Hematopoietic multipotent progenitor cell treated with erythropoietin and hydrocortisone succinate and interleukin-3 and kit ligand, for 15 days (in vitro differentiated cells): ENCODE data around the gene HERPUD1.
"Not testable (repeated sequence)": the region's sequence is repeated elsewhere in the genome, so short reads cannot be mapped to it uniquely, and the experiment has no call there.

Experiments used
- DNase-seq: peaks from one replicate; pipeline ENCODE4 v3.0.0-alpha.2; 2015; ENCODE audit warnings: low spot score

Gene HERPUD1

DNA sequence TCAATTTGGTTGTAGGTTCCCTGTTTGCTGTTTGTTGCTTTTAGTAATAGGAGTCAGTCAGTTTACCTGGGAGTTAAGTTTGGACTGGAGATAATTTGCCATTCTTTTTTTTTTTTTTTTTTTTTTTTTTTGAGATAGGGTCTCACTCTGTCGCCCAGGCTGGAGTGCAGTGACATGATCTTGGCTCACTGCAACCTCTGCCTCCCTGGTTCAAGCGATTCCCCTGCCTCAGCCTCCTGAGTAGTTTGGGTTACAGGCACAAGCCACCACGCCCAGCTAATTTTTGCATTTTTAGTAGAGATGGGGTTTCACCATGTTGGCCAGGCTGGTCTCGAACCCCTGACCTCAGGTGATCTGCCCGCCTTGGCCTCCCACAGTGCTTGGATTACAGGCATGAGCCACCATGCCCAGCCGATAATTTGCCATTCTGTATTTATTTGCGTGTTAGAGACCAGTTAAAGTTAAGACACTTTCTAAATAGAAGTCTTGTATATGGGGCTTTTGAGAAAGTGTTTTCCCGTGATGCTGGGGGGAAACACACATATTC is 2.7 kb downstream of the HERPUD1 start:
- DNase-seq = not testable (repeated sequence)

- DNase-seq = no peak
Measured at GRCh38 chr16:56935201-56935600, 3.3 kb downstream of the HERPUD1 start.

- no peak for DNase-seq
Measured at GRCh38 chr16:56936491-56936890, 4.5 kb downstream of the HERPUD1 start.

DNA sequence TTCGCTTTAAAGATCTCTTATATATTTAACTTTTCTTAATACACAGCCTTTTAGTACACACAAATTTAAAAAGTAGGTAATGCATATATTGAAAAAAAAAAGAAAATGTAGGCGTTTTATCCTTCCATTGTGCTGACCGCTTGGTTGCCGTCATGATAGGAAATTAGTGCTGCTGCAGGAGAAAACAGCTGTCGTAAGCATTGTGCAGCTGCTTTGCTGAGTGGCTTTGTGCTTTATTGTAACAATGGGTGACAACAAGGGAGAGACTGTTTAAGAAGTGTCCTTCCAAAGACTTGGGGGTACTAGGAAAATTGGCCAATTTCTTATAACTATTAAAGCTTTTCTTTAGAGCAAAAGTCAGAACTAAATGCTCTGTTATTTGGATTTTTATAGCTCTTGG is 5.0 kb downstream of the HERPUD1 start:
- no peak for DNase-seq

GRCh38 chr16:56938664-56939513 is 6.9 kb downstream of the HERPUD1 start:
- no peak for DNase-seq

DNA sequence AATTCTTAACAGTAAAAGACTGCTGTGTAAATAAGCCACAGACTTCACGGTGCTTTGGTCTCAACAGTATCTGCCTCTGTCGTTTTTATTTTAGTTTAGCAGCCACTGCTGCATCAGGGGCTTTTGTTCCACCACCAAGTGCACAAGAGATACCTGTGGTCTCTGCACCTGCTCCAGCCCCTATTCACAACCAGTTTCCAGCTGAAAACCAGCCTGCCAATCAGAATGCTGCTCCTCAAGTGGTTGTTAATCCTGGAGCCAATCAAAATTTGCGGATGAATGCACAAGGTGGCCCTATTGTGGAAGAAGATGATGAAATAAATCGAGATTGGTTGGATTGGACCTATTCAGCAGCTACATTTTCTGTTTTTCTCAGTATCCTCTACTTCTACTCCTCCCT is 7.9 kb downstream of the HERPUD1 start:
- DNase-seq = no peak

DNA sequence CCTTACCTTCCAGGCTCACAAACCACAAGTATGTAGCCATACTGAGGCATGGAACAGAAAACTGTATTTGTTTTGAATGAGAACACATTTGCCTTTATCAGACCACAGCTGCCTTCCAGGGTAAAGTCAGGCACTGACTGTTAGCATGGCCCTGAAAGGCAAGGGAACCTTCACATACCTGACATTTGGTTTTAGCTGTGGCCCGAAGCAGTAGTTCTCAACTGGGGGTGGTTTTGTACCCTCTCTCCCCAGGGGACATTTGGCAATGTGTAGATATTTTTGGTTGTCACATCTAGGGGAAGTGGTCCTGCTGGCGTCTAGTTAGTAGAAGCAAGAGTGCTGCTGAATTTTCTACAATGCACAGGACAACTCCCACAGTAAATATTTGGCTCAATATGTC is 9.2 kb downstream of the HERPUD1 start:
- DNase-seq = no peak

GRCh38 chr16:56941856-56942331 is 10.0 kb downstream of the HERPUD1 start:
- DNase-seq = no peak

GRCh38 chr16:56943761-56944375 is 11.9 kb downstream of the HERPUD1 start:
- no peak for DNase-seq

DNA sequence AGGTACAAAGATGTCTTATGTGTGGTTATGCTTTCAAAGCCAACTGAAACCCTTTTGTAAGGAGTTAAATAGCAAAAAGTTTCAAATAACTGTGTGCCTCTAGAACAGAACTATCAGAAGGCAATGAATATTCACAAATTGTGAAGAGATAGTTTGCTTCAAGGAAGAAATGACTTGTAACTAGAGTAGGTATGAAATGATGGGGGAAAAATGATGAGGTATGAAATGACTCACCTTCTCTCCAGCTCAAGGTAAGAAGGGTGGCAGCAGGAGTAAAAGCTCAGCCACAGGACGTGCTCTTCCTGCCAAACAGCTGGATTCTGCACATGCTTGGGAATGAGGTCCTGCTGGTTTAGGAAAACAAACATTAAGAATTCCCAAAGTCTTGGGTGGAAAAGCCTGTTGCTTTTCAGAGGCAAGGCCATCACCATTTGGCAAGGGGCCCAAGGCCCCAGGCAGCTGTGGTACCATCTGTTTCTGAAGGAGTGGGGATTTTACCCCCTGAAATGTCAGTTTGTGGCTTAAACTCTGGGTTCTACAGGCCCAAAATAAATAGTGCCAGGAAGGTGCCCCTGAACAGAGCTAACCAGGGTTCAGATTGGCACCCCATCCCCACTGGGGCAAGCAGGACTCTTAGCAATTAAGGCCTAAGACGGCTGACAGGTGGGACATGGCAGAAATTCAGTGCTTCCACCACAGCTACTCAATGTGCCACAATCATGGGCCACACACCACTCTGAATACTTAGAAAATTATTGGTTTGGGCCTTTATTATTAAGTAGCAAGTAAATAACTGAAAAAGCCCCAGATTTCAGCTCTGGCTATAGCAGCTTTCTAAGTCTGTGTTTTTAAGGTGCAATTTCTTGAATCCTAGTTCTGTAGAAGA is 13.3 kb downstream of the HERPUD1 start:
- no peak for DNase-seq

GRCh38 chr16:56945847-56946527 is 14.0 kb downstream of the HERPUD1 start:
- no peak for DNase-seq

- DNase-seq = no peak
Measured at GRCh38 chr16:56946767-56947603, 15.0 kb downstream of the HERPUD1 start.

DNA sequence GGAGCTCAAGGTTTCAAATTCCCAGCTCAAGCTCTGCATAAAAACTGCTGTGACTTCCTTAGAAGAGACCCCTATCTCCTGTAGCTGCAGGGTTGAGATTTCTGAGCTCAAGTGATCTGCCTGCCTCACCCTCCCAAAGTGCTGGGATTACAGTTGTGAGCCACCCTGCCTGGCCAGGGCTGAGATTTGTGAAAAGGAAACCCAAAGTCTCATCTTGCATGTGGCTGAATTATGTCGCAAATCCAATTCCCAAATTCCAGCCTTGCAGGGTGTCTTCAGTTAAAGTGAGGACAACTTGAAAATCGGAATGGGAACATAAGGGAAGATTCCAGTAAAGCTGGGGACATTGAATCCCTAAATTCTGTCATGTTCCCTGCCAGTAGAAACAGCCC is 15.7 kb downstream of the HERPUD1 start:
- no peak for DNase-seq

DNA sequence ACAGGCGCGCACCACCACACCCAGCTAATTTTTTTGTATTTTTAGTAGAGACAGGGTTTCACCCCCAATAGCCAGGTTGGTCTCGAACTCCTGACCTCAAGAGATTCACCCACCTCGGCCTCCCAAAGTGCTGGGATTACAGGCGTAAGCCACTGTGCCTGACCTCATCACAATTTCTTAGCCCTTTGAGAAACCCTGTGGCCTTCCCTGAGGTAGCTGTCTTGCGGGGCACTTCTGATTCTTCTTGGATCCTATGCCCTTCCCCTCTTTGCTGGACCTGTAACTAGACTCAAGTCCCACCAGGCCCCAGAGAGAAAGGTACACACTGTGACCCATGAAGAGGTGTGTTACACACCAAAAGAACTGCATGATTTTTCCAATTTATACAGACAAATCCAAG is 16.3 kb downstream of the HERPUD1 start:
- no peak for DNase-seq

GRCh38 chr16:56950051-56950450 is 18.1 kb downstream of the HERPUD1 start:
- no peak for DNase-seq

- no peak for DNase-seq
Measured at GRCh38 chr16:56950455-56950854, 18.5 kb downstream of the HERPUD1 start.

GRCh38 chr16:56950881-56951771 is 19.2 kb downstream of the HERPUD1 start:
- DNase-seq = peak; percentile 20

- no peak for DNase-seq
Measured at GRCh38 chr16:56953006-56953405, 21.1 kb downstream of the HERPUD1 start.

- DNase-seq = no peak
Measured at GRCh38 chr16:56956076-56956475, 24.1 kb downstream of the HERPUD1 start.

GRCh38 chr16:56956756-56957155 is 24.8 kb downstream of the HERPUD1 start:
- DNase-seq = no peak
